RWPE2 (cell line): Measurements from ENCODE around the gene CDH16.
"Not testable (repeated sequence)": the region's sequence is repeated elsewhere in the genome, so short reads cannot be mapped to it uniquely, and the experiment has no call there.

Experiments
- ATAC-seq: fragments of 200-7000 bp; cut with Tn5 transposase; 3 replicates; pipeline ENCODE4 v1.9.1; 2021; ENCODE audit warnings: low read depth
- DNase-seq: peaks from one replicate; pipeline ENCODE4 v3.0.0-alpha.2; 2020; ENCODE audit warnings: low spot score
- H3K27ac ChIP-seq: fragments of 450-650 bp; 2 replicates; pipeline ENCODE4 v1.5.1; 2017; ENCODE audit warnings: mild to moderate bottlenecking; ENCODE audit not compliant: poor library complexity, severe bottlenecking
- H3K27me3 ChIP-seq: fragments of 250-450 bp; sonication (Bioruptor Pico); 2 replicates; pipeline ENCODE4 v1.5.1; 2021; ENCODE audit warnings: mild to moderate bottlenecking, moderate library complexity; ENCODE audit not compliant: insufficient read depth, poor library complexity, severe bottlenecking
- H3K36me3 ChIP-seq: fragments of 250-450 bp; sonication (Bioruptor Pico); 2 replicates; pipeline ENCODE4 v1.5.1; 2020; ENCODE audit warnings: low read depth, mild to moderate bottlenecking, moderate library complexity
- H3K4me1 ChIP-seq: fragments of 250-450 bp; sonication (Bioruptor Pico); 2 replicates; pipeline ENCODE4 v1.5.1; 2021; ENCODE audit warnings: mild to moderate bottlenecking, moderate library complexity; ENCODE audit not compliant: insufficient read depth, poor library complexity, severe bottlenecking
- H3K4me3 ChIP-seq: fragments of 250-450 bp; sonication (Bioruptor Pico); 2 replicates; pipeline ENCODE4 v1.5.1; 2021; ENCODE audit warnings: mild to moderate bottlenecking, moderate library complexity; ENCODE audit not compliant: severe bottlenecking
- H3K9me3 ChIP-seq: fragments of 250-450 bp; sonication (Bioruptor Pico); 2 replicates; pipeline ENCODE4 v1.5.1; 2021; ENCODE audit warnings: mild to moderate bottlenecking, moderate library complexity; ENCODE audit not compliant: severe bottlenecking
- TF ChIP-seq, protein P1 (sequence below): fragments of 450-650 bp; IDR thresholded peaks from one replicate; pipeline ENCODE4 v1.5.1; 2017; ENCODE audit warnings: mild to moderate bottlenecking, moderate library complexity; ENCODE audit not compliant: poor library complexity, severe bottlenecking

CDH16 gene

DNA sequence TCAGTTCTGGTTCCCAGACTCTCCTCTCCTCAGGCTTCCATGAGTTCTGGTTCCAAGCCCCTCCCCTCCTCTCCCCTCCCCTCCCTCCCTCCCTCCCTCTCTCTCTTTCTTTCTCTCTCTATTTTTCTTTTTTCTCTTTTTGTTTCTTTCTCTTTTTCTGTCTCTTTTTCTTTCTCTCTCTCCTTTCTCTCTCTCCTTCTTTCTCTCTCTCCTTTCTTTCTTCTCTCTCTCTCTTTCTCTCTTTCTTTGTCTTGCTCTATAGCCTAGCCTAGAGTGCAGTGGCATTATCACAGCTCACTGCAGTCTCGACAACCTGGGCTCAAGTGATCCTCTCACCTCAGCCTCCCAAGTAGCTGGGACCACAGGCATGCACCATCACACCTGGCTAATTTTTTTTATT lies 41.6 kb upstream of the CDH16 start:
- H3K36me3 ChIP-seq: no peaks in the 10 kb centered on the region
- TF ChIP-seq, protein P1, sequence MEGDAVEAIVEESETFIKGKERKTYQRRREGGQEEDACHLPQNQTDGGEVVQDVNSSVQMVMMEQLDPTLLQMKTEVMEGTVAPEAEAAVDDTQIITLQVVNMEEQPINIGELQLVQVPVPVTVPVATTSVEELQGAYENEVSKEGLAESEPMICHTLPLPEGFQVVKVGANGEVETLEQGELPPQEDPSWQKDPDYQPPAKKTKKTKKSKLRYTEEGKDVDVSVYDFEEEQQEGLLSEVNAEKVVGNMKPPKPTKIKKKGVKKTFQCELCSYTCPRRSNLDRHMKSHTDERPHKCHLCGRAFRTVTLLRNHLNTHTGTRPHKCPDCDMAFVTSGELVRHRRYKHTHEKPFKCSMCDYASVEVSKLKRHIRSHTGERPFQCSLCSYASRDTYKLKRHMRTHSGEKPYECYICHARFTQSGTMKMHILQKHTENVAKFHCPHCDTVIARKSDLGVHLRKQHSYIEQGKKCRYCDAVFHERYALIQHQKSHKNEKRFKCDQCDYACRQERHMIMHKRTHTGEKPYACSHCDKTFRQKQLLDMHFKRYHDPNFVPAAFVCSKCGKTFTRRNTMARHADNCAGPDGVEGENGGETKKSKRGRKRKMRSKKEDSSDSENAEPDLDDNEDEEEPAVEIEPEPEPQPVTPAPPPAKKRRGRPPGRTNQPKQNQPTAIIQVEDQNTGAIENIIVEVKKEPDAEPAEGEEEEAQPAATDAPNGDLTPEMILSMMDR: no peak
- no peaks in the 10 kb centered on the region for H3K4me1 ChIP-seq
- H3K27ac ChIP-seq: no peak overlapping the region
- no peak overlapping the region for H3K4me3 ChIP-seq
- DNase-seq (no peak), ATAC-seq (no peak)
- no peaks in the 10 kb centered on the region for H3K9me3 ChIP-seq
- H3K27me3 ChIP-seq: no peaks in the 10 kb centered on the region

DNA sequence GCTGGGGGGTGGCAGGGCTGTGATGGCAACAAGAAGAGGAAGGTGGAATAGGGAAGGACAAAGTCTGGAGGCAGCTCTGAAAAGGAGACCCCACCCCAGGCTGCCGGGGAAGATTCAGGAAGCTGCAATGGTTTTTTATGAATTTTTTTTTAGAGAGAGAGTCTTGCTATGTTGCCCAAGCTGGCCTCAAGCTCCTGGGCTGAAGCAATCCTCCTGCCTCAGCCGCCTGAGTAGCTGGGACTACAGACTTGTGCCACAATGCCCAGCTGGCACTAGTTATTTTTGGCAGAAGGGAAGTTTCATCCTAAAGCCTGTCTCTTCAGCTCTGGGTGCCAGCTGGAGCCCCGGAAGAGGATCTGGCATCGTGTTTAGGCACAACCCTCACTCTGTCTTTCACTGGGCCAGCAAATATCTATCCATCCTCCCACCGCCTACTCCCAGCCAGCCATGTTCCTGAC lies 41.0 kb upstream of the CDH16 start:
- H3K36me3 ChIP-seq: no peaks in the 10 kb centered on the region
- H3K4me1 ChIP-seq: no peaks in the 10 kb centered on the region
- no peak overlapping the region for H3K27ac ChIP-seq
- no peak for ATAC-seq
- no peaks in the 10 kb centered on the region for H3K27me3 ChIP-seq
- no peak overlapping the region for H3K4me3 ChIP-seq
- no peak for DNase-seq
- TF ChIP-seq, protein P1: no peak
- no peaks in the 10 kb centered on the region for H3K9me3 ChIP-seq

DNA sequence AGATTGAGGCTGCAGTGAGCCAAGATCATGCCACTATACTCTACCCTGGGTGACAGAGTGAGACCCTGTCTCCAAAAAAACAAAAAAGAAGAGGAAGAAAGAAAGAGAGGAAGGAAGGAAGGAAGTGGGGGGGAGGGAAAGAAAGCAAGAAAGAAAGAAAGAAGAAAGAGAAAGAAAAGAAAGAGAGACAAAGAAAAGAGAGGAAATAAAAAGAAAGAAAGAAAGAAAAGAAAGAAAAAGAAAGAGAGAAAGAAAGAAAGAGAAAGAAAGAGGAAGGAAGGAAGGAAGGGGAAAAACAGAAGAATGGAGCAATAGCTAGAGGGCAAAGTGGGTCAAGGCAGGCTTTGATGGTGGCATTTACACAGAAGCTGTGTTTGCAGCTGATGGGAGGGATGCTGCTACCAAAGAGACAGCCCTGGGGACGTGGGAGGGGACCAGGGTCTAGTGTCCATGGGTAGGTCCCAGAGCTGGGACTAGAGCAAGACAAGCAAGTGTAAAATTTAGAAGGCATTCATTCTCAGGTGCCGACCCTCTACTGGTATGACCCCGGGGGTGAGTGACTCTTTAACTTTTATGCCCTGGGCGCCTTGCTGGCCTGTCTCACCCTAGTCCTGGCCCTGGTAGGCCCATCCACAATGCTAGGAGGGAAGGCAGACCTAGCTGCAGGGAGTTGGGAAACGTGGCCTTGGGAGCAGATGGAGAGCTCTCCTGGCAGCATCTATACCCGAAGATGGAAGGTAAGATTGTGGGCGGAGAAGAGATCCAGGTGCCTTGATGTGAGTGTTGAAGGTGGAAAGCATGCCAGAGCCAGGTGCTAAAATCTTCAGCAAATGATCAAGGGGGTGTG lies 40.4 kb upstream of the CDH16 start:
- H3K27ac ChIP-seq: no peak overlapping the region
- TF ChIP-seq, protein P1: no peak
- ATAC-seq: no peak
- no peaks in the 10 kb centered on the region for H3K27me3 ChIP-seq
- DNase-seq: no peak
- H3K4me3 ChIP-seq: no peak overlapping the region
- no peaks in the 10 kb centered on the region for H3K36me3 ChIP-seq
- no peaks in the 10 kb centered on the region for H3K4me1 ChIP-seq
- H3K9me3 ChIP-seq: no peaks in the 10 kb centered on the region

DNA sequence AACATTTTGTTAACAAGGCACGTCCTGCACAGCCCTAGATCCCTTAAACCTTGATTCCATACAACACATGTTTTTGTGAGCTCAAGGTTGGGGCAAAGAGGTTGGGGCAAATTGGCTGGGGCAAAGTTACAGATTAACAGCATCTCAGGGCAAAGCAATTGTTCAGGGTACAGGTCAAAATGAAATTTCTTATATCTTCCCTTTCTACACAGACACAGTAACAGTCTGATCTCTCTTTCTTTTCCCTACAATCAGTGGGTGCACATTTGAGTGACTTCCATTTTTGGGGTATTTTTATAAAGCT lies 37.4 kb upstream of the CDH16 start:
- not testable (repeated sequence) for DNase-seq, H3K9me3 ChIP-seq, H3K4me3 ChIP-seq, H3K36me3 ChIP-seq, ATAC-seq, H3K27ac ChIP-seq, H3K27me3 ChIP-seq
- peaks cover 12% of the 10 kb centered on the region for H3K4me1 ChIP-seq

DNA sequence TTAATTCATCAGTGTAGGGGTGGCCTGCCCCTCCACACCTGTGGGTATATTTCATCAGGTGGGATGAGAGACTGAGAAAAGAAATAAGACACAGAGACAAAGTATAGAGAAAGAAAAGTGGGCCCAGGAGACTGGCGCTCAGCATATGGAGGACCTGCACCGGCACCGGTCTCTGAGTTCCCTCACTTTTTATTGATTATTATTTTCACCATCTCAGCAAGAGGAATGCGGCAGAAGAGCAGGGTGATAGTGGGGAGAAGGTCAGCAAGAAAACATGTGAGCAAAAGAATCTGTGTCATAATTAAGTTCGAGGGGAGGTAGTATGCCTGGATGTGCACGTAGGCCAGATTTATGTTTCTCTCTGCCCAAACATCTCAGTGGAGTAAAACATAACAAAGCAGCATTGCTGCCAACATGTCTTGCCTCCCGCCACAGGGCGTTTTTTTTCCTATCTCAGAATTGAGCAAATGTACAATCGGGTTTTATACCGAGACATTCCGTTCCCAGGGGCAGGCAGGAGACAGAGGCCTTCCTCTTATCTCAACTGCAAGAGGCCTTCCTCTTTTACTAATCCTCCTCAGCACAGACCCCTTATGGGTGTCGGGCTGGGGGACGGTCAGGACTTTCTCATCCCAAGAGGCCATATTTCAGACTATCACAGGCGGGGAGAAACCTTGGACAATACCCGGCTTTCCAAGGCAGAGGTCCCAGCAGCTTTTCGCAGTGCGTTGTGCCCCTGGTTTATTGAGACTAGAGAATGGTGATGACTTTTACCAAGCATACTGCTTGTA lies 36.9 kb upstream of the CDH16 start:
- ATAC-seq, H3K36me3 ChIP-seq, H3K9me3 ChIP-seq, H3K27ac ChIP-seq, H3K4me3 ChIP-seq, H3K27me3 ChIP-seq, DNase-seq: not testable (repeated sequence)
- H3K4me1 ChIP-seq: peaks cover 12% of the 10 kb centered on the region
